Activated CD4-positive, alpha-beta T cell treated with anti-CD3 and anti-CD28 coated beads, Interleukin-2, amount 10 ng/mL, durations not matched to agents 7 days and 5 days (primary cell): ENCODE data around the gene PPM1F. TPM values are rescaled to one million over a fixed set of nuclear protein-coding genes. Genes with fewer than 3 reads are reported as not detected.

ENCODE experiments used
- CTCF ChIA-PET: fragments of 350-600 bp; sonication (Branson Sonifier 250); formaldehyde crosslinking; loops from one replicate; lab custom pipeline; 2021; ENCODE audit warnings: antibody characterized with exemption; lab: Charles Lee
- POLR2A ChIA-PET: fragments of 350-600 bp; sonication (Branson Sonifier 250); formaldehyde crosslinking; loops from one replicate; lab custom pipeline; 2021; ENCODE audit warnings: antibody characterized with exemption; lab: Charles Lee
- DNase-seq: peaks from one replicate; pipeline ENCODE4 v3.0.0-alpha.2; 2020
- H3K27ac Mint-ChIP-seq: one replicate; pipeline ENCODE4 v1.8.0; 2021; ENCODE audit warnings: mild to moderate bottlenecking, moderate library complexity, mixed read lengths
- H3K27me3 Mint-ChIP-seq: one replicate; pipeline ENCODE4 v1.8.0; 2021; ENCODE audit warnings: mixed read lengths
- H3K36me3 Mint-ChIP-seq: one replicate; pipeline ENCODE4 v1.8.0; 2021; ENCODE audit warnings: low read depth, mixed read lengths
- H3K4me1 Mint-ChIP-seq: one replicate; pipeline ENCODE4 v1.8.0; 2021; ENCODE audit warnings: mixed read lengths
- H3K4me3 Mint-ChIP-seq: one replicate; pipeline ENCODE4 v1.8.0; 2021; ENCODE audit warnings: mild to moderate bottlenecking, moderate library complexity, mixed read lengths
- H3K9me3 Mint-ChIP-seq: one replicate; pipeline ENCODE4 v1.8.0; 2021; ENCODE audit warnings: mixed read lengths
- total RNA-seq, 2 experiments: library from RNA; stranded (reverse); gene quantifications; one replicate each; pipeline ENCODE4 v1.2.3, GENCODE V29; 2021

Gene PPM1F
- total RNA-seq, 2 experiments from 2014 or later = 15.1 to 20.4 TPM

DNA sequence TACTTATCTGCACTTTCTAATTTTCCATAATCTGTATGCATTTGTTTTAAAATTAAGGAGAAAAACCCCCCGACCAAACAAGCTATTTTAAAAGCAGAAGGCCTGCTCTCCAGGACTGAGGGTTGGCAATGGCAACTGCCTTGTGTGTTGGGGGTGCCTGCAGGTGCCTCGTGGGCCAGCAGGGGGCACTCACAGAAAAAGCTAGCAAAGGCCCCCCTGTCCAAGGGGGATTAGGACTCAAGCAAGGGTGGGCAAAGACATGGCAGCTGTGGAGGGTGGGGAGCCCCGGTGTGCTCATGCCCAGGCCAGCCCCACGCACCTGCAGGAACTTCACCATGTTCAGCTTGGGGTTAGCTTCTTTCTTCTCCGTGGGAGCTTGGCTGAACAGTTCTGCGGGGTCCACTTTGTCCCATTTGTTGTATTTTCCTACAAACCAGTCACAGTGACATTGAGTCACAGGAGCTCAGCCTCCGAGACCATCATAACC is 19.7 kb upstream of the PPM1F start:
- H3K9me3 Mint-ChIP-seq = no peaks in the 10 kb centered on the region
- CTCF ChIA-PET = interaction anchor here (0.8 to 2.7 kb wide), 9 partner anchors 9 to 37 kb away, joined by 3 to 20 read pairs (median 4); partner anchors contain the start of genes PPM1F and TOP3B
- H3K27ac Mint-ChIP-seq = no peak overlapping the region
- POLR2A ChIA-PET = interaction anchor here (1.2 kb wide), 1 partner anchor 9 kb away, joined by 3 read pairs; no protein-coding TSS in a partner anchor
- no peaks in the 10 kb centered on the region for H3K27me3 Mint-ChIP-seq
- H3K36me3 Mint-ChIP-seq = peaks cover 20% of the 10 kb centered on the region
- DNase-seq = peak; percentile 52
- H3K4me3 Mint-ChIP-seq = no peak overlapping the region
- H3K4me1 Mint-ChIP-seq = no peaks in the 10 kb centered on the region

DNA sequence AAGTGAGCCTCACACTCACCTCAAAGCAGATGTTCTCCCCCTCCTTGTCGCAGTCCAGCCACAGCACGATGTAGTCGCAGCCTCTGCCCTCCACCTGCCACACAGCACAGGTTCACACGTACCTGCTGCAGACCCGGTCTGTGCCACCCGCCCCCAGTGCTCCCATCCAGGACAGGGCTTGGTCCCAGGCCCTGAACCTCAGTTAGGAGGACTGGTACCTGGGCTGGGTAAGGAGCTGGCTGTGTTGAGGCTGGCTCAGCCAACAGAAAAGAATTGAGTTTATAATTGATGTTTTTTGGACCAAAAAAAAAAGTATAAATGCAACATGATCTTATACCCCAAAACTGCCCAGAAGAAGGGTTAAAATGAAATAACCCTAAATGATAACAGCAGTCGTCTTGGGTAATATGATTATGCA is 19.2 kb upstream of the PPM1F start:
- peaks cover 23% of the 10 kb centered on the region for H3K36me3 Mint-ChIP-seq
- POLR2A ChIA-PET = interaction anchor here (1.2 kb wide), 1 partner anchor 9 kb away, joined by 3 read pairs; no protein-coding TSS in a partner anchor
- DNase-seq = no peak

DNA sequence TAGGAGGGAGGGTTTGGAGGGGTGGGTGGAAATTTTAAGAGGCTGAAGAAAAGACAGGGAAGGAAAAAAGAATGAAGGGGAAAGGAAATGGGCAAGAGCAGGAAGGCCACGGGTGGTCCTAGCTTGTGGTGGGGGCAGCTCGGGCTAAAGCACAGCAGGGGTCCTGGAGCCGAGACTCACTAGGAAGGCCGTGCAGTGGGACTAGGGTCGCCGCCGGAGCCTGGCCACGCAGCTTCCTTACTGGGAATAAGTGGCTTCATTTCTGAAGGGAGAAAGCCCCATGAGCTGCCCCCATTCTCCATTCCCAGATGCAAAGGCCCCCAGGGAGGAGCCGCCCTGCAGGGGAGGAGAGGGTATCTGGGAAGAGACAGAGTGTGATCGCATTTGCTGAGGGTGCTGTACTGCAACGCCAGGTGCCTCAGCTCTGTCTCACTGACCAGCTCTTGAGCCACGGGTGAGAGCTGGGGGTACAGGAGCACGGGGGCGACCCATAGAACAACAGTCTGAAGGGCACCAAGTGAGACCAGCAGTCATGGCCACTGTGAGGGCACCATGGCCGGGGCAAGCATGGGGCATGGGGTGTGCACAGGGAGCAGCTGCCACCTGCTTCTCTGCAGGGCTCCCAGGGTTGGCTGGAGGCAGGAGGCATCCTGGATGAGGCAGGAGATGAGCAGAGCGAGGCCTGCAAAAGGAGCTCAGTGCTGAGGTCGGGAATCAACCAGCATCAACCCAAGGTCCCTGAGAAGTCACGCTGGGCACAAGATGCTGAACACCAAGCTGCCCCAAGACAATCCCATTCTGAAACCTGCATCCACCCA is 18.4 kb upstream of the PPM1F start:
- ChIA-PET CTCF (interaction anchor here (1.7 to 3.1 kb wide), 3 partner anchors 8 to 18 kb away, joined by 7 to 13 read pairs (median 11); partner anchors contain the start of genes PPM1F and TOP3B), POLR2A (interaction anchor here (1.2 kb wide), 1 partner anchor 10 kb away, joined by 3 read pairs; no protein-coding TSS in a partner anchor)
- H3K4me1 Mint-ChIP-seq = no peaks in the 10 kb centered on the region
- H3K27ac Mint-ChIP-seq = peak overlapping the region; percentile 69
- no peak overlapping the region for H3K4me3 Mint-ChIP-seq
- DNase-seq = no peak
- no peaks in the 10 kb centered on the region for H3K27me3 Mint-ChIP-seq
- no peaks in the 10 kb centered on the region for H3K9me3 Mint-ChIP-seq
- H3K36me3 Mint-ChIP-seq = peaks cover 27% of the 10 kb centered on the region

More for the DNA sequence above, 19.2 kb upstream of the PPM1F start:
- no peak overlapping the region for H3K27ac Mint-ChIP-seq
- H3K4me1 Mint-ChIP-seq = no peaks in the 10 kb centered on the region
- CTCF ChIA-PET = interaction anchor here (0.8 to 3.1 kb wide), 10 partner anchors 9 to 36 kb away, joined by 3 to 20 read pairs (median 6); partner anchors contain the start of genes PPM1F and TOP3B
- H3K9me3 Mint-ChIP-seq = no peaks in the 10 kb centered on the region
- H3K4me3 Mint-ChIP-seq = no peak overlapping the region
- H3K27me3 Mint-ChIP-seq = no peaks in the 10 kb centered on the region

DNA sequence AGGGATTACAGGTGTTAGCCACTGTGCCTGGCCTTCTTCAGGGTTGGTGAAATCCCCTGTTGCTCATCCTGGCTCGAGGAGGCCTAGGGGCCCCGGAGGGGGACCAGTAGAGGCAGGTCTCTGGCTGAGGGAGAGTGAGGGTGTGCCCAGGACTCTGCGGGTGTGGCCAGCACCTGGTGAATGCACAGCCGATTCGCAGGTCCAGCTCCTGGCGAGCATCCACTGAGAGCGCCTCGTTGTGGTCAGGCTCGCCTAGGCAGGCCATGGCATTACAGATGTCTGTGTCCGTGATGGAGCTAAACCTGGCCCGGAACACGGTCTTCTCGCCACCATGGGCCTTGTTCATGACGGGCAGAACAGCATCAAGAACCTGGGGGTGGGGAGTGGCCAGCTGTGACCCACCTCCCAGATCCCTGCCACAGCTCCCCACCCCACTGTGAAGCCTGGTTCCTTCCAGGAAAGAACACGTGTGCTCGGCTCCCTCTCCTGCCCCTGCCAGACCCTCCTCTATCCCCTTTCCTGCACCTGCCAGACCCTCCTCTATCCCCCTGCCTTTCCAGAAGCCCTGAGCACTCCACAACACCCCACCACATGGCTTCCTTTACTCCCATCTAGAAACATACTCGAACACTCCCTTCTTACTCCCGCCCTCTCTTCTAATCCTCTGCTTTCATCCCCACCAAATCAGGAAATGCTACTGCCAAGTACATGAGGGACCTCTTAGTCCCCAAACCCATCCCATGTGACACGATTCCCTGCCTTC is 17.6 kb upstream of the PPM1F start:
- CTCF ChIA-PET = interaction anchor here (1.0 to 3.1 kb wide), 2 partner anchors 8 to 17 kb away, joined by 3 to 11 read pairs; partner anchors contain the start of gene PPM1F
- Mint-ChIP-seq H3K27ac (no peak overlapping the region), H3K27me3 (no peaks in the 10 kb centered on the region), H3K4me3 (no peak overlapping the region), H3K4me1 (no peaks in the 10 kb centered on the region), H3K9me3 (no peaks in the 10 kb centered on the region), H3K36me3 (peaks cover 26% of the 10 kb centered on the region)
- DNase-seq = no peak
- POLR2A ChIA-PET = no interaction called here

DNA sequence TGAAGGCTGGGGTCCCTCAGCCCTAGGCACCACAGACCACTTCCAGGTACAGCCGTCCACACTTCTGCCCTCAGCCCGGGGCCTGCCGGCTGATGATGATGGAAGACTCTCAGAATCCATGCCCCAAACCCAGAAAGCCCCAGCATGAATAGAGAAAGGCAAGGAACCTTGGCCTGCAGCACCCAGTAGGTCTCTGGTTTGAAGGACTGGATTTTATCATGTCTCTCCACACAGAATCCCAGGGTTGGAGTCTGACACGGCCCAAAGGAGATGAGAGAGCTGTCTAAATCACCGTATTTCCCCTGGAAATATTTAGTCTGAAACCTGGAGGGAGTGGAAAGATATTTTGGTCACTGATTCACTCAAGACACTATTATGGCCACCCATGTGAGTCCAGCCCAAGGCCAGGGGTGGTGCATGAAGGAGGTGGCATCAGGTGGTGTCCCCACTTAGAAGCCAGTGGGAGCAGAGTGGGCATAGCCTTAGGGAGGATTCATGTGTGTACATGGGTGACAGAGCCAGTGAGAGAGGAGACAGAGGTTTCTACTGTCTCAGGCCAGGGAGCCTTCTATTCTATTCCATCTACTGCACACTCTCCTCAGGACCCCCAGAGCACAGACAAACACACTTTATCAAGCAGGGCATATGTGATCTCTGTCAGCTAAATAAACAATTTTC is 15.9 kb upstream of the PPM1F start:
- peaks cover 28% of the 10 kb centered on the region for H3K36me3 Mint-ChIP-seq
- H3K27me3 Mint-ChIP-seq = no peaks in the 10 kb centered on the region
- POLR2A ChIA-PET = no interaction called here
- no peak for DNase-seq
- H3K9me3 Mint-ChIP-seq = no peaks in the 10 kb centered on the region
- H3K4me3 Mint-ChIP-seq = no peak overlapping the region
- H3K4me1 Mint-ChIP-seq = no peaks in the 10 kb centered on the region
- CTCF ChIA-PET = interaction anchor here (1.7 to 3.1 kb wide), 2 partner anchors 16 kb away, joined by 6 to 11 read pairs; partner anchors contain the start of gene PPM1F
- H3K27ac Mint-ChIP-seq = no peak overlapping the region

DNA sequence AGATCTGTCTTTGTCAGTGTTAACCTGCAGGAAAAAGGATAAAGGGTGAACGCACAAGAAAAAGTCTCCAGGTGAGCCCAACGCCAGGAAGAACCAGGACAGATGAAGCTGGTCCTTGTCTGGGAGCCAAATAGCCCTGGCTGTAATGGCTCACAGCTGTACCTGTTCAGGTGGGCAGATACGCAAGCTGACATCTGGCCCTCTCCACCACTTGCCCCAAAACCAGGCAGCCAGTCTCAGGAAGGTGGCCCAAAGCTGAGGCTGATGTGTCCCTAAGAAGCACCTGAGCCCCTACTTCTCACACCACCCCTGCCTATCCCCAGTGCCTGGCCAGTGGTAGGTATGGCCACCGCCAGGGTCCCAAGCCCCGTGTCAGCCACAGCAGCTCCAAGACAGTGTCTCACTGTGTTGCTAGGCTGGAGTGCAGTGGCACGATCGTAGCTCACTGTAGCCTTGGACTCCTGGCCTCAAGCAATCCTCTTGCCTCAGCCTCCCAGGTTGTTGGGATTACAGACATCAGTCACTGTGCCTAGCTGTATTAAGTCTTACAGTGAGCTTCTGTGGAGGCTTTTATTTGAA is 15.1 kb upstream of the PPM1F start:
- Mint-ChIP-seq H3K27ac (no peak overlapping the region), H3K4me3 (no peak overlapping the region), H3K27me3 (no peaks in the 10 kb centered on the region), H3K36me3 (peaks cover 32% of the 10 kb centered on the region), H3K4me1 (no peaks in the 10 kb centered on the region), H3K9me3 (no peaks in the 10 kb centered on the region)
- no peak for DNase-seq
- POLR2A ChIA-PET = no interaction called here
- CTCF ChIA-PET = interaction anchor here (1.7 kb wide), 1 partner anchor 15 kb away, joined by 6 read pairs; the partner anchor contains the start of gene PPM1F

DNA sequence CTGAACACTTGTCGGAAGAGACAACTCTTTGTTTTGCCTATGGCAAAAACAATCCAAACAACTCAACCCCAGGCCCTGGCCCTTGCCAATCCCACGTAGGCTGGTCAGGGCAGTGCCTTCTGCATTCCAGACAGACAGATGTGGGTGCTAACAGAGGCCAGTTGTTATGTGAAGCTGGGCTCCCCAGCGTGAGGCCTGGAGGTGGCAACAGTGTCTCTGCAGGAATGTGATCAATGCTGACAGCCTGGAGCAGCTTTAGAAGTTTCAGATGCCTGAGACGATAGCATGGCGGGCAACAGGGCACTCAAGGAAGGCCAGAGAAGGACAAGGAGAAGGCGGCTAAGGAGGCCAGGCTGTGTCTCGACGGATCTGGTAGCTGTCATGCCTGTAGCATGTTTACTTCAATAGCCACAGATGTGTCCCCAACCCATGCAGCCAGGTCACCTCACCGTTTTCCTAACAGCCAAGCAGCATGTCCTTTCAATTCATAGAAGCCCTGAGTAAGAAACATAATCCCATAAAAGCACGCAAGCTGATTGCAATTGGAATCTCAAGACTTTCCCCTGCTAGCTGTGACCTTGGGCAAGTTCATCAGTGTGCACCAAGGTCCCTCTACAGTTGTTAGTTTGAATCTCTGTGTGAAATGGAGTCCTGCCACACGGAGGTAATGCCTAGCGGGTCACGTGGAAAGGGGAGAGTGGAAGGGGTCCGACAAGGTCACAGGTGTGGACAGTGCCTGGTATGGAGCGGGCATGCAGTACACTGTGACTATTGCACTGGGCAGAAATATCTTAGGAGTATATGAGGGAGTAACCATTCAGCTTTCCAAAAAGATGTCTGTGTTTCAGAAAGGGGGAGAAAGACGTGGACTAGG is 14.2 kb upstream of the PPM1F start:
- no peak overlapping the region for H3K4me3 Mint-ChIP-seq
- H3K9me3 Mint-ChIP-seq = no peaks in the 10 kb centered on the region
- DNase-seq = no peak
- no peaks in the 10 kb centered on the region for H3K4me1 Mint-ChIP-seq
- peaks cover 35% of the 10 kb centered on the region for H3K36me3 Mint-ChIP-seq
- no peaks in the 10 kb centered on the region for H3K27me3 Mint-ChIP-seq
- no peak overlapping the region for H3K27ac Mint-ChIP-seq
- ChIA-PET POLR2A (no interaction called here), CTCF (interaction anchor here (1.3 to 1.9 kb wide), 3 partner anchors 14 to 28 kb away, joined by 3 to 6 read pairs (median 6); partner anchors contain the start of gene PPM1F)

DNA sequence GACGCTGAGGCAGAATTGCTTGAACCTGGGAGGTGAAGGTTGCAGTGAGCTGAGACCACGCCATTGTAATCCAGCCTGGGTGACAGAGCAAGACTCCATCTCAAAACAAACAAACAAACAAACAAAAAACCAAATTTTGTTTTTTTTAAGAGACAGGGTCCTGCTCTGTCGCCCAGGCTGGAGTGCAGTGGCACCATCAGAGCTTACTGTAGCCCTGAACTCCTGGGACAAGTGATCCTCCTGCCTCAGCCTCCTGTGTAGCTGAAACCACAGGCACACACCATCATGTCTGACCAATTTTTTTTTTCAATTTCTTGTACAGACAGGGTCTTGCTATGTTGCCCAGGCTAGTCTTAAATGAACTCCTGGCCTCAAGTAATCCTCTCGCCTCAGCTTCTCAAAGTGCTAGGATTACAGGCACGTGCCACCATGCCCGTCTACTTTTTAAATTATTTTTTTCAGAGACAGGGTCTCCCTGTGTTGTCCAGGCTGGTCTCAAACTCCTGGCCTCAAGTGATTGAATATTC is 13.2 kb upstream of the PPM1F start:
- Mint-ChIP-seq H3K4me1 (no peaks in the 10 kb centered on the region), H3K9me3 (no peaks in the 10 kb centered on the region), H3K4me3 (no peak overlapping the region), H3K27ac (no peak overlapping the region), H3K27me3 (no peaks in the 10 kb centered on the region), H3K36me3 (peaks cover 31% of the 10 kb centered on the region)
- DNase-seq = no peak
- ChIA-PET POLR2A (no interaction called here), CTCF (interaction anchor here (0.7 to 1.9 kb wide), 4 partner anchors 13 to 238 kb away, joined by 3 to 6 read pairs (median 3); partner anchors contain the start of gene PPM1F)

DNA sequence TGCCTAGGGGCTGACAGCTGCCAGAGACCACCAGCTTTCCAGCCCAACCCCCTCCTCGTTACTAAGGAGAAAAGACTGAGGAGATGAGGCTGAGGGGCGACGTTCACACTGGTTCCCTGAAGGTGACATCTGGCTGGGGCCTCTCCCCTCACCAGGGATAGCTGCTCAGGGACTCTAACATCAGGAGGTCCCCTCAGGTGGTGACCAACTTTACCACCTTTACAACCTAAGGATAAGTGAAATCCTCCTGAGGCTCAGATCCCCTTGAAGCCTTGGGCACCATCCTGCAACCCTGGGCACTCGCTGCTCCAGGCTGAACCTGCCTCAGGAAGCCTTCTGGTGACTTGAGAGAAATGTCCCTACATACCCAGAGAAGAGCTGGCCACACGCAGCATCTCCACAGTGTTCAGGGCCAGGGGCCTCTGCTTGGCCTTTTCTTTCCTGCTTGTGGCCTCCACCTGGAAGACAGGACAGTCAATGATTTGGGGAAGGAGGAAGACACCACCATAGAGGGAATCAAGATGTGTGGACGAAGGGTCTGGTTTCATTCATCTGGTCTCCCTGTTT is 12.4 kb upstream of the PPM1F start:
- DNase-seq = no peak
- H3K27me3 Mint-ChIP-seq = no peaks in the 10 kb centered on the region
- POLR2A ChIA-PET = no interaction called here
- peaks cover 28% of the 10 kb centered on the region for H3K36me3 Mint-ChIP-seq
- no peaks in the 10 kb centered on the region for H3K4me1 Mint-ChIP-seq
- no peak overlapping the region for H3K27ac Mint-ChIP-seq
- CTCF ChIA-PET = interaction anchor here (0.9 to 1.9 kb wide), 2 partner anchors 13 to 25 kb away, joined by 3 to 6 read pairs; partner anchors contain the start of gene PPM1F
- H3K4me3 Mint-ChIP-seq = no peak overlapping the region
- no peaks in the 10 kb centered on the region for H3K9me3 Mint-ChIP-seq

DNA sequence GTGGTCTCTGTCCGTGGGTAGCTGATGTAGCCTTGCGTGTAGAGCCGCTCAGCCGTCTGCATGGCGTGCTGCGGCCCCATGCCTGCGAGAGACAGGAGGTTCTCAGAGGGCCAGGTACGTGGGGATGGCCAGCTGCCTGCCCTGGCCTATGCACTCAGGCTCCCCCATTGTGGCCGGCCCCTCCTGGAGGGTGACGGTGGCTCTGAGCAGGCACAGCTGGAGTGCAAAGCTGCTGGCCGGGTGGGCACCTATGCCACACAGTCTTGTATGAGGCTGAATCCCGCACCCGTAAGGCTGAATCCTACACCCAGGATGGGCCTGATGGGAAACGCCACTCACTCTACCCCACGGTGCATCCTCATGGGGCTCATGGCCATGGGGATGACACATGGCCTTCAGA is 11.6 kb upstream of the PPM1F start:
- Mint-ChIP-seq H3K27me3 (no peaks in the 10 kb centered on the region), H3K4me1 (no peaks in the 10 kb centered on the region), H3K4me3 (no peak overlapping the region), H3K27ac (no peak overlapping the region), H3K9me3 (no peaks in the 10 kb centered on the region), H3K36me3 (peaks cover 28% of the 10 kb centered on the region)
- DNase-seq = no peak
- ChIA-PET POLR2A (no interaction called here), CTCF (no interaction called here)
